ENCODE data around the gene RNASE12. TPM values are rescaled to one million over a fixed set of nuclear protein-coding genes. Genes with fewer than 3 reads are reported as not detected.

The RNASE12 gene
- total and polyA plus RNA-seq, 2 experiments from 2014 or later = not detected

DNA sequence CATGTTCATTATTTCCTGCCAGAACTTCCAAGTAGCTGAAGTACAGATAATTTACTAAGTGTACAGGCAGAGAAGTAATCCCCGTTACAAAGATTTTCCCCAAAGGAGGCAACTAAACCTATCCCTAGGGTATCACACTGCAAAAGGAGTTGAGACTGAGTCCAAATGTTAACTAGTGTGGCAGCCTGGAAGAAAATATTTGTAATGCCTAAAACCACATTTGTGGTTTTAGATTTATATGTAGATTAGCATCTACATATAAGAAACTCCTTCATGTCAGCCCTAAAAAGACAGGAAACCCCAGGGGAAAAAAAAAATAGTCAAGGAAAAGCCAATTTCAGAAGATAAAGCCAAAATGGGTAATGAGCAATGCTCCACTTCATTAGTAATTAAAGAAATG is 1.4 kb upstream of the RNASE12 start:
- no peaks in the 10 kb centered on the region for H3K79me2 ChIP-seq
- no peaks in the 10 kb centered on the region for H3K36me3 ChIP-seq (replicated peaks; ENCODE audit: insufficient read depth, low read depth)
- H3K27me3 ChIP-seq = no peaks in the 10 kb centered on the region
- WGBS (ENCODE audit: low lambda C conversion rate, missing lambda C conversion rate) = 71% methylated on average over 1 of the region's 1 CpG
- no peaks in the 10 kb centered on the region for H3K9me3 ChIP-seq (ENCODE audit: low read depth)
- H3K4me3 ChIP-seq = no peak overlapping the region
- H3K4me1 ChIP-seq (ENCODE audit: insufficient read depth) = no peaks in the 10 kb centered on the region
- no peaks in the 10 kb centered on the region for H3K9me2 ChIP-seq (replicated peaks; ENCODE audit: insufficient read depth)
- H3K27ac ChIP-seq = no peak overlapping the region
- no peaks in the 10 kb centered on the region for H4K20me1 ChIP-seq (ENCODE audit: insufficient read depth, poor library complexity, severe bottlenecking)
- no peak overlapping the region for H2AFZ ChIP-seq
- TF ChIP-seq EZH2 (IDR thresholded peaks at IDR 0.05; ENCODE audit: borderline replicate concordance) (no peak), EZH2phosphoT487 (IDR thresholded peaks at IDR 0.05; ENCODE audit: low read depth, severe bottlenecking, unreplicated experiment) (no peak)
- TF ChIP-seq, protein P1, sequence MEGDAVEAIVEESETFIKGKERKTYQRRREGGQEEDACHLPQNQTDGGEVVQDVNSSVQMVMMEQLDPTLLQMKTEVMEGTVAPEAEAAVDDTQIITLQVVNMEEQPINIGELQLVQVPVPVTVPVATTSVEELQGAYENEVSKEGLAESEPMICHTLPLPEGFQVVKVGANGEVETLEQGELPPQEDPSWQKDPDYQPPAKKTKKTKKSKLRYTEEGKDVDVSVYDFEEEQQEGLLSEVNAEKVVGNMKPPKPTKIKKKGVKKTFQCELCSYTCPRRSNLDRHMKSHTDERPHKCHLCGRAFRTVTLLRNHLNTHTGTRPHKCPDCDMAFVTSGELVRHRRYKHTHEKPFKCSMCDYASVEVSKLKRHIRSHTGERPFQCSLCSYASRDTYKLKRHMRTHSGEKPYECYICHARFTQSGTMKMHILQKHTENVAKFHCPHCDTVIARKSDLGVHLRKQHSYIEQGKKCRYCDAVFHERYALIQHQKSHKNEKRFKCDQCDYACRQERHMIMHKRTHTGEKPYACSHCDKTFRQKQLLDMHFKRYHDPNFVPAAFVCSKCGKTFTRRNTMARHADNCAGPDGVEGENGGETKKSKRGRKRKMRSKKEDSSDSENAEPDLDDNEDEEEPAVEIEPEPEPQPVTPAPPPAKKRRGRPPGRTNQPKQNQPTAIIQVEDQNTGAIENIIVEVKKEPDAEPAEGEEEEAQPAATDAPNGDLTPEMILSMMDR (IDR thresholded peaks at IDR 0.05; ENCODE audit: poor library complexity) = no peak
- H3K4me2 ChIP-seq = no peak overlapping the region
- no peak for DNase-seq (ENCODE audit: low spot score)

DNA sequence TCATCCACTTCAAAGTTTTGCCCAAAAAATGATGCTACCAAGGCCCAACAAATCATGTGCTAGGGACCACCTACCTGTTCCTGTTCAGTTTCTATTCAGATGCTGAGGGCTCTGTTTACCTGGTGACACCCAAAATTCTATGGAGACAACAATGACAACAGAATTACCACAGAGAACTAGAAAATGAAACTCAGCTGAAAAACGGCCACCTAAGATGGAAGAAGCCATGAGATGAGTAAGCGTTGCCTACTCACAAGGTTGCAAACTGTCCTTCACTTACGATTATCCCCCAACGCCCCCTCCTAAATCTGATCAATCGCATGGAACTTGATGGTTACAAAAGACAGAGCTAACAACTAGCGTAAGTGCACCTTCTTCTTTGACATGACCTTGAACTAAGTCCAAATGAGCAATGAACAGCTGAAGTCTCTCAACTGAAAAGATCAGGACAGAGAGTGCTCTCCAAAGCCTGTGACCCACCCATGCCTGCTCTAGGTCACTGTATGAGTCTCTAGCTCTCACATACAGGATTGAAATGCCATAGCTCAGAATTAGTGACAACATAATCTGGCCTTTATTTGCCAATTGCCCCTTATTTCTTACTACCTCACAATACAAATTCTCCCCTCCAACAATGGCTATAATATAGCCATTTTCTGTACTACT is 3.6 kb downstream of the RNASE12 start, which contains the start of gene RNASE11:
RNASE11 (minus strand) TSS at position 513 of the 666 bp plus-strand sequence.
- H4K20me1 ChIP-seq (ENCODE audit: insufficient read depth, poor library complexity, severe bottlenecking) = no peaks in the 10 kb centered on the region
- no peak within 1 kb of the TSS for H3K4me2 ChIP-seq
- no peaks in the 10 kb centered on the region for H3K36me3 ChIP-seq (replicated peaks; ENCODE audit: insufficient read depth, low read depth)
- H3K27me3 ChIP-seq = no peaks in the 10 kb centered on the region
- H3K4me3 ChIP-seq = no peak within 1 kb of the TSS
- TF ChIP-seq EZH2phosphoT487 (IDR thresholded peaks at IDR 0.05; ENCODE audit: low read depth, severe bottlenecking, unreplicated experiment) = no peak
- no peak within 1 kb of the TSS for H3K27ac ChIP-seq
- WGBS (ENCODE audit: low lambda C conversion rate, missing lambda C conversion rate) = 92% methylated on average over 6 of the region's 6 CpGs
- no peak for DNase-seq (ENCODE audit: low spot score)
- H3K9me3 ChIP-seq (ENCODE audit: low read depth) = no peaks in the 10 kb centered on the region
- H2AFZ ChIP-seq = no peak within 1 kb of the TSS
- H3K9me2 ChIP-seq (replicated peaks; ENCODE audit: insufficient read depth) = no peaks in the 10 kb centered on the region
- H3K4me1 ChIP-seq (ENCODE audit: insufficient read depth) = no peaks in the 10 kb centered on the region
- no peaks in the 10 kb centered on the region for H3K79me2 ChIP-seq

DNA sequence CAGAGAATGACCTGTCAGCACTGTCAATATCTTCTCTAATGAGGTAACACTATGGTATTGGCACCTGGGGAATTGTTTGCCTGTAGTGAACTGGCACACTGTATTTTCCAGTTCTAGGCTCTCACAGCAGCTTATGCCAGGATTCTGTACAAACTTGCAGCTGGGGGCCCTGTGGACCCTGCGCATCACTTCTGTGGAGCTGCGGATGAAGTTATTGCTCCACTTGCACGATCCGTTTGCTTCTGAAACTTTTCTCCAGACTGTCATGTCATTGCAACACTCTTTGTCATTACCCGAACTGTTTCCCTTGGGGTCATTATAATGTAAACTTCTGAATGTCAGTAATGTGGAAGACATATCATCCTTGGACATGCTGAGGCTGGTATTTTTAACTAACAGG is 7.3 kb downstream of the RNASE12 start:
- H3K36me3 ChIP-seq (replicated peaks; ENCODE audit: insufficient read depth, low read depth) = no peaks in the 10 kb centered on the region
- H3K27me3 ChIP-seq = no peaks in the 10 kb centered on the region
- no peaks in the 10 kb centered on the region for H3K9me2 ChIP-seq (replicated peaks; ENCODE audit: insufficient read depth)
- H4K20me1 ChIP-seq (ENCODE audit: insufficient read depth, poor library complexity, severe bottlenecking) = no peaks in the 10 kb centered on the region
- TF ChIP-seq, protein P1 (IDR thresholded peaks at IDR 0.05; ENCODE audit: poor library complexity) = no peak
- no peak for TF ChIP-seq EZH2 (IDR thresholded peaks at IDR 0.05; ENCODE audit: borderline replicate concordance)
- H3K4me3 ChIP-seq = no peak overlapping the region
- H3K4me1 ChIP-seq (ENCODE audit: insufficient read depth) = no peaks in the 10 kb centered on the region
- no peak overlapping the region for H3K27ac ChIP-seq
- H3K79me2 ChIP-seq = no peaks in the 10 kb centered on the region
- DNase-seq (ENCODE audit: low spot score) = no peak
- 80% methylated on average over 5 of the region's 5 CpGs for WGBS (ENCODE audit: low lambda C conversion rate, missing lambda C conversion rate)
- no peak overlapping the region for H2AFZ ChIP-seq
- no peaks in the 10 kb centered on the region for H3K9me3 ChIP-seq (ENCODE audit: low read depth)
- no peak overlapping the region for H3K4me2 ChIP-seq

DNA sequence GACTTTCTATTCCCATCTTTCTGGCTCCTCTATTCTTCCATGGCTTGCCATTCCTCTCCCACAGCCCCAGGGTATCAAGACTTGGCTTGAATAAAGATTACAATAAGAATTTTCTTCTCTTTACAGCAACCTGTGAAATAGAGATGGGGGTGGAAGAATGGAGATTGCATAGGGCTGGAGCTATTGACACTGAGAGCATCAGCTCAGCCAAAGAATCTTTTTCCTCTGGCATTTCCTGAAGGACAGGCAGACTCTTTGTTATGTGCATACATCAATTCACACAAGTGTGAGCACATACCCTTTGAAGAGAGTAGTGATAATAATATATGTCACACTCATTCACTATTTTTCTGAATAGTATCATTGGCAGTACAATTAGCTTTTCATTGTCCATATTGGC is 8.0 kb downstream of the RNASE12 start:
- Histone ChIP-seq H3K36me3 (replicated peaks; ENCODE audit: insufficient read depth, low read depth) (no peaks in the 10 kb centered on the region), H4K20me1 (ENCODE audit: insufficient read depth, poor library complexity, severe bottlenecking) (no peaks in the 10 kb centered on the region), H3K9me2 (replicated peaks; ENCODE audit: insufficient read depth) (no peaks in the 10 kb centered on the region), H3K4me3 (no peak overlapping the region), H3K9me3 (ENCODE audit: low read depth) (no peaks in the 10 kb centered on the region), H3K4me1 (ENCODE audit: insufficient read depth) (no peaks in the 10 kb centered on the region), H3K27me3 (no peaks in the 10 kb centered on the region), H2AFZ (no peak overlapping the region), H3K79me2 (no peaks in the 10 kb centered on the region), H3K27ac (no peak overlapping the region), H3K4me2 (no peak overlapping the region)
- no peak for DNase-seq (ENCODE audit: low spot score)
- TF ChIP-seq EZH2 (IDR thresholded peaks at IDR 0.05; ENCODE audit: borderline replicate concordance) = no peak
- TF ChIP-seq, protein P1 (IDR thresholded peaks at IDR 0.05; ENCODE audit: poor library complexity) = no peak

Measured in hepatocyte (in vitro differentiated cells).